ENCODE data around the gene ZNF212.
A peak's percentile ranks its signal among the peaks of the same experiment; 100 is the strongest.
"Not testable (repeated sequence)": the region's sequence is repeated elsewhere in the genome, so short reads cannot be mapped to it uniquely, and the experiment has no call there.

The ZNF212 gene

DNA sequence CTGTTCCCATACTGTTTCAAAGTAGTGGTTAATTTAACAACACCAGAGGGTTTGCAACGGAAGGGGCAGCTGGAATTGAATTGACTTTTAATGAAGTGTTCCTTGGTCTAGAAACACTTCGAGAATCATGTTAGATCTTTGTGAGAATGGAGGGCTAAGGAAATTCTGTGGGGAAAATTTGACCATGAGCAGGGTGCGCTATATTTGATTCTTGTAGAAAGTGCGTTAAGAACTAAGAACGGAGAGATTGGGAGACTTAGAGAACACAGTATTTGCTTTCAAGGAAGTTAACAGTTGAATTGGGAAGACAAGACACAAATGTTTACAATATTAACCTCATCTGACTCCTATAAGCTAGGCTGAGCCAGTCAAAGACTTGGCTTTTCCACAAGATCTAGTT is 1.2 kb downstream of the ZNF212 start:
- no peak for DNase-seq (ENCODE audit: low read depth)
- H3K4me3 ChIP-seq (ENCODE audit: low read length) = peak overlapping the region; percentile 98
- TF ChIP-seq, protein P1, sequence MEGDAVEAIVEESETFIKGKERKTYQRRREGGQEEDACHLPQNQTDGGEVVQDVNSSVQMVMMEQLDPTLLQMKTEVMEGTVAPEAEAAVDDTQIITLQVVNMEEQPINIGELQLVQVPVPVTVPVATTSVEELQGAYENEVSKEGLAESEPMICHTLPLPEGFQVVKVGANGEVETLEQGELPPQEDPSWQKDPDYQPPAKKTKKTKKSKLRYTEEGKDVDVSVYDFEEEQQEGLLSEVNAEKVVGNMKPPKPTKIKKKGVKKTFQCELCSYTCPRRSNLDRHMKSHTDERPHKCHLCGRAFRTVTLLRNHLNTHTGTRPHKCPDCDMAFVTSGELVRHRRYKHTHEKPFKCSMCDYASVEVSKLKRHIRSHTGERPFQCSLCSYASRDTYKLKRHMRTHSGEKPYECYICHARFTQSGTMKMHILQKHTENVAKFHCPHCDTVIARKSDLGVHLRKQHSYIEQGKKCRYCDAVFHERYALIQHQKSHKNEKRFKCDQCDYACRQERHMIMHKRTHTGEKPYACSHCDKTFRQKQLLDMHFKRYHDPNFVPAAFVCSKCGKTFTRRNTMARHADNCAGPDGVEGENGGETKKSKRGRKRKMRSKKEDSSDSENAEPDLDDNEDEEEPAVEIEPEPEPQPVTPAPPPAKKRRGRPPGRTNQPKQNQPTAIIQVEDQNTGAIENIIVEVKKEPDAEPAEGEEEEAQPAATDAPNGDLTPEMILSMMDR (IDR thresholded peaks at IDR 0.05; ENCODE audit: insufficient read depth, low read depth, low read length, missing control alignments) = no peak

DNA sequence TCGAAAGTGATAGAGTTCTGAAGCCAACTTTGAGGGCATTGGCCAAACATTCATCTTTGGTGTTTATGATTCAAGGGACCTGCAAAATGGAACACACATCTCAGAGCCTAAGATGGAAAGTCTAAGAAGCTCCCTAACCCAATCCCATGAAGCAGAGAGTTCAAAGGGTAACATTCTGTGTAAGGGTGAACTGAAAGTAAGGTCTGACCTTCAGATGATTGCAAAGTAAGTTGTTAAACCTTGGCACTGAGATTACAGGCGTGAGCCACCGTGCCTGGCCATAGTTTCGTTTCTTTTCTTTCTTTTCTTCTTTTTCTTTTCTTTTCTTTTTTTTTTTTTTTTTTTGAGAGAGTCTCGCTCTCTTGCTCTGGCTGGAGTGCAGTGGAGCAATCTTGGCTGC is 2.2 kb downstream of the ZNF212 start:
- TF ChIP-seq, protein P1 (IDR thresholded peaks at IDR 0.05; ENCODE audit: insufficient read depth, low read depth, low read length, missing control alignments) = no peak
- no peak overlapping the region for H3K4me3 ChIP-seq (ENCODE audit: low read length)
- no peak for DNase-seq (ENCODE audit: low read depth)

DNA sequence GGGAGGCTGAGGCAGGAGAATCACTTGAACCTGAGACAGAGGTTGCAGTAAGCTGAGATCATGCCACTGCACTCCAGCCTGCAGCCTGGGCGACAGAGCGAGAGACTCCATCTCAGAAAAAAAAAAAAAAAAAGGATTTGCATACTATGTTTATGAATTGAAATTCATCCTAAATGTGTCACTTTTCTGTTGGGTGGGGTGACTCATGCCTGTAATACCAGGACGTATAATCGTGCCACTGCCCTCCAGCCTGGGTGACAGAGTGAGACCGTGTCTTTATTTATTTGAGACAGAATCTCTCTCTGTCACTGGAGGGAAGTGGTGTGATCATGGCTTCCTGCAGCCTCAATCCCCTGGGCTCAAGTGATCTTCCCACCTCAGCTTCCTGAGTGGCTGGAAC is 5.8 kb downstream of the ZNF212 start:
- TF ChIP-seq, protein P1 (IDR thresholded peaks at IDR 0.05; ENCODE audit: insufficient read depth, low read depth, low read length, missing control alignments) = no peak
- no peak overlapping the region for H3K4me3 ChIP-seq (ENCODE audit: low read length)
- DNase-seq (ENCODE audit: low read depth) = peak; percentile 36

DNA sequence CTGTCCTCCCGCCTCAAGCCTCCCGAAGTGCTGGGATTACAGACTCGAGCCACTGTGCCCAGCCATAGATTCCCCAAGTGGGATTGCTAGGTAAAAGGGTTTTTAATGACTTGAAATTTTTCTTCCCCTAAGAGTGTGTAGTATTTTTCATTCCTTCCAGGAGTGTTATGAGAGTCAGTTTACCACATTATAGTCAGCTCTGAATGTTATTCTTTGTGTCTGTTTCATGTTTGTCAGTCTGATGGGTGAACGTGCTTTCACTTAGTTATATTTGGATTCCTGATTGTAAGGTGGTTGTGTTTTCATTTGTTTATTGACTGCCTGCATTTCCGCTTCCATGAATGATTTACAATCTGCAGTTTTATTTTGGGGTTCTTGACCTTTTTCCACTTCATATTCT is 6.3 kb downstream of the ZNF212 start:
- DNase-seq (ENCODE audit: low read depth) = no peak
- TF ChIP-seq, protein P1 (IDR thresholded peaks at IDR 0.05; ENCODE audit: insufficient read depth, low read depth, low read length, missing control alignments) = no peak
- no peak overlapping the region for H3K4me3 ChIP-seq (ENCODE audit: low read length)

DNA sequence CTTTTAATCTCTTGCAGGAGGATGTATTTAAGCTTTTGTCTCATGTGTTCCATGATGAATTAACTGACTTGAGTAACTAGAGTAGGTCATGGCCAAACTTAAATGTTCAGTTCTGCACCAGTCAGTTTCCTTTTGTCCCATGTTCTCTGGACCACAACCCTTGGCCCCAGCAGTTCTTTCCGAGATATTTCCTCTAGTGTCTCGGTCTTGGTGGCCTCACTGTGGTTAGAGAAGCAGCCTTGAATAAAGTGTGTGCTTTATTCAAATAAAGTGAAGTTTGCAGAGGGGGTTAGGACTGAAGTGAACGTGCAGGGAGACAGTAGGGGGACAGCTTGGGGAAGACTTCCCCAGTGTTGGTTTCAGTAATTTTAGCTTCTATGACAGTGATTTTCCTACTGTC is 9.3 kb downstream of the ZNF212 start:
- no peak for DNase-seq (ENCODE audit: low read depth)
- H3K4me3 ChIP-seq (ENCODE audit: low read length) = no peak overlapping the region
- TF ChIP-seq, protein P1 (IDR thresholded peaks at IDR 0.05; ENCODE audit: insufficient read depth, low read depth, low read length, missing control alignments) = no peak

DNA sequence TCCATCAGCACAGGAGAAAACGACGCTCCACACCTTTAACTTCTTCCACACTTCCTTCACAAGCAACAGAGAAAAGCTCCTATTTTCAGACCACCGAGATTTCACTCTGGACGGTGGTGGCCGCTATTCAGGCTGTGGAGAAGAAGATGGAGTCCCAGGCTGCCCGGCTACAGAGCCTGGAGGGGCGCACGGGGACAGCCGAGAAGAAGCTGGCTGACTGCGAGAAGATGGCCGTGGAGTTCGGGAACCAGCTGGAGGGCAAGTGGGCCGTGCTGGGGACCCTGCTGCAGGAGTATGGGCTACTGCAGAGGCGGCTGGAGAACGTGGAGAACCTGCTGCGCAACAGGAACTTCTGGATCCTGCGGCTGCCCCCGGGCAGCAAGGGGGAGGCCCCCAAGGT is 10.7 kb downstream of the ZNF212 start:
- DNase-seq (ENCODE audit: low read depth) = not testable (repeated sequence)

DNA sequence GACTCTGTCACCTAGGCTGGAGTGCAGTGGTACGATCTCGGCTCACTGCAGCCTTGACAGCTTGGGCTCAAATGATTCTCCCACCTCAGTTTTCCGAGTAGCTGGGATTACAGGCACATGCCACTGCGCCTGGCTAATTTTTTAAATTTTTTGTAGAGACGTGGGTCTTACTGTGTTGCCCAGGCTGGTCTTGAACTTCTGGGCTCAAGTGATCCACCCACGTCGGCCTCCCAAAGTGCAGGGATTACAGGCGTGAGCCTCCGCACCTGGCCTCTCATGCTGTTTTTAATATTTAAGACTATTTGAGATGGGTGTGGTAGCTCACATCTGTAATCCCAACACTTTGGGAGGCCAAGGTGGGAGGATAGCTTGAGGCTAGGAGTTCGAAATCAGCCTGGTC is 12.1 kb downstream of the ZNF212 start:
- DNase-seq (ENCODE audit: low read depth); H3K4me3 ChIP-seq (ENCODE audit: low read length): not testable (repeated sequence)

More for the DNA sequence above, 10.7 kb downstream of the ZNF212 start:
- not testable (repeated sequence) for H3K4me3 ChIP-seq (ENCODE audit: low read length)

DNA sequence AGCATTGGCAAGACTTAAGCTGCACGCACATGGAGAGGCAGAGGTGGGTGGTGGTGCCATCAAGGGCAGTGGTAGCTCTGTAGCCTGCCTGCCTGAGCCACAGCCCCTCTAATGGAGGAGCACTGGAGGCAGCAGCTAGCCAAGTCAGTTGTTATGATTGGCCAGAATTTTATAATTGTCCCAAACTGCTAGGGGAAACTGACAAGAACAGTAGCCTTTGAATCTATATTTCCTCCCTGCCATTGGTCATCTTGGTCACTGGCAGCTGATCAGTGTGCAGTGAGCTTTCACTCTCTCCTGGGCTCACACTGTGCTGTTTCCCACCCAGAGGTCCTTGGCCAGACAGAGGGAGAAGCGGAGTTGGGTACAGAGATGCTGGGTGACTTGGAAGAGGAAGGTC is 12.9 kb downstream of the ZNF212 start:
- DNase-seq (ENCODE audit: low read depth) = no peak
- TF ChIP-seq, protein P1 (IDR thresholded peaks at IDR 0.05; ENCODE audit: insufficient read depth, low read depth, low read length, missing control alignments) = no peak

More for the DNA sequence above, 12.9 kb downstream of the ZNF212 start:
- H3K4me3 ChIP-seq (ENCODE audit: low read length) = no peak overlapping the region
